Measurements from ENCODE around the gene LAMA1. TPM values are rescaled to one million over a fixed set of nuclear protein-coding genes. Genes with fewer than 3 reads are reported as not detected.

Gene LAMA1
- total RNA-seq, 2 experiments from 2014 or later: not detected

DNA sequence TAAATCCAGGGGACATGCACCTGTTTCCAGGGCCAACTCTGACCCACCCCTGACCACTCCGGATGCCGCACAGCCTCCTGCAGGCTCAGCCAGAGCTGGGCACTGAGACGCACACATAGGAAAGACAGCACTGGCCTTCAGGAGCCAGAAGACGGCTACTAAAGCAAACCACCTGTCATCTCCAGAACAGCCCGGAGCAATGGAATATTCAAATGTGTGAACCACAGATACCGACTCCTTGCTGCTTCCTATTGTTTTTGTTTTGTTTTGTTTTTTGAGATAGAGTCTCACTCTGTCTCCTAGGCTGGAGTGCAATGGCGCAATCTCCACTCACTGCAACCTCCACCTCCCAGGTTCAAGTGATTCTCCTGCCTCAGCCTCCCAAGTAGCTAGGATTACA, 94.0 kb downstream of the LAMA1 start:
- intact Hi-C loops (cut with micrococcal nuclease): loop anchor here (5.0 kb wide), 1 partner anchor 101 kb away; no protein-coding TSS in a partner anchor
- H3K36me3 Mint-ChIP-seq (ENCODE audit: low read depth): no peaks in the 10 kb centered on the region
- no peak overlapping the region for H3K4me3 Mint-ChIP-seq
- no peaks in the 10 kb centered on the region for H3K4me1 Mint-ChIP-seq (ENCODE audit: low read depth)
- CTCF ChIA-PET: no interaction called here
- no peaks in the 10 kb centered on the region for H3K9me3 Mint-ChIP-seq
- DNase-seq: no peak
- H3K27ac Mint-ChIP-seq: no peak overlapping the region
- peaks cover 4% of the 10 kb centered on the region for H3K27me3 Mint-ChIP-seq (ENCODE audit: low read depth)

DNA sequence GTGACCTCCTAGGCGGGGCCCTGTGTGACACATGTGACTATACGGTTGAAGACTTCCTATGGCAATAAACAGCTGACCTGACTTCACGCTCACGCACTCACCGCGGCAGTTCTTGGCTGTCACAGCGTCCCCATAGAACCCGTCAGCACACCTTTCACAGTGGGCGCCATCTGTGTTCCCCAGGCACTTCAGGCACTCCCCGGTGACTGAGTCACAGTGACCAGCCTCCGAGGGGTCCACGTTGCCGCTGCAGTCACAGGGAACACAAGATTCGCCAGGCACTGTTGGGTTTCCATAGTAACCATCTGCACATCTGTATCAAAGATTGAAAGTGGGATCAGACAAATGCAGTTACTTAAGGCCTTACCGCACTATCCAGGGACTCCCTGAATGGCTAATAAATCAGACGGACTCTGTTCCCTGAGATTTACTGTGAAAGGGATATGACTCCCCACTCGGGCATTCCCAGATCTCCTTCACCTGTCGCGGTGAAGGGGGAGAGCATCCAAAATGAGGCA, 94.5 kb downstream of the LAMA1 start:
- H3K27ac Mint-ChIP-seq: no peak overlapping the region
- no peak for DNase-seq
- H3K4me3 Mint-ChIP-seq: no peak overlapping the region
- peaks cover 4% of the 10 kb centered on the region for H3K27me3 Mint-ChIP-seq (ENCODE audit: low read depth)
- H3K9me3 Mint-ChIP-seq: no peaks in the 10 kb centered on the region
- H3K36me3 Mint-ChIP-seq (ENCODE audit: low read depth): no peaks in the 10 kb centered on the region
- intact Hi-C loops (cut with micrococcal nuclease): loop anchor here (5.0 kb wide), 1 partner anchor 101 kb away; no protein-coding TSS in a partner anchor
- no peaks in the 10 kb centered on the region for H3K4me1 Mint-ChIP-seq (ENCODE audit: low read depth)
- CTCF ChIA-PET: no interaction called here

DNA sequence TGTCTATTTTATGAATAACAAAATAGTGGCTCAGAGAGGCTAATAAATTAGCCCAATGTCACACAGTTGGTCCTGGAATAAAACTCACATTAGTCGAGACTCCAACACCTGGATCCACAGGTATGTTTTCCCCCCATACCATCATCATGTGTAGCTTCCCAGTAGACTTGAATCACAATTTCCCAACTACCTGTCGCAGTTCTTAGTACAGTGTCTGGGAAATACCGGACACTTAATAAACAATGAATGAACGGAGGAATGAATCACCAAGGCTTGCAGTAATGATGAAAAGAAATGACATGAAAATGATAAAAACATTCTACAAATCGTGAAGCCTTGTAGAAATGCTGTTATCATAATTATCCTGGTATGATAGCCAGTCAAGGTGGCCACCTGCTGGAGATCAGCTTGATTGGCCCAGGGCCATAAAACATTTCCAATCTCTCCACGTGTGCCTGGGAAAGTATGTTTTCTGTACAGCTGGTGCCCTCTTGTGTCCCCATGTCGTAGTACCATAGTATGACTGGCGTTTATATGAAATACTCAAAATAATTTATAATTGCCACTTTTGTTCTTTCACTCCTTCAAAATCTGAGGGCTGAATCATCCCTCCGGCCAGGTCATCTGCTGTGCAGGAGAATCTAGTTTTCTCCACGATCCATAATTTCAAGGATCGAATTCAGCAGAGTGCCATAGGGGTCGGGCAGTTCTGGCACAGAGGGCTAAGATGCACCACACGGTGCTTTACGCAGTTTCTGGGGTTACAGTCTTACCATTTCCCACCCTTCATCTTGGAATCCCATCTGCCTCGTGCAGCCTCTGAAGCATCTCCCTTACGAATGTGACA, 95.4 kb downstream of the LAMA1 start:
- no peak overlapping the region for H3K4me3 Mint-ChIP-seq
- H3K27ac Mint-ChIP-seq: no peak overlapping the region
- CTCF ChIA-PET: interaction anchor here (0.6 kb wide), 1 partner anchor 31 kb away, joined by 5 read pairs; no protein-coding TSS in a partner anchor
- H3K36me3 Mint-ChIP-seq (ENCODE audit: low read depth): no peaks in the 10 kb centered on the region
- H3K27me3 Mint-ChIP-seq (ENCODE audit: low read depth): peaks cover 4% of the 10 kb centered on the region
- DNase-seq: peak; percentile 18
- no peaks in the 10 kb centered on the region for H3K4me1 Mint-ChIP-seq (ENCODE audit: low read depth)
- H3K9me3 Mint-ChIP-seq: no peaks in the 10 kb centered on the region
- intact Hi-C loops (cut with micrococcal nuclease): loop anchor here (5.0 kb wide), 1 partner anchor 100 kb away; no protein-coding TSS in a partner anchor

DNA sequence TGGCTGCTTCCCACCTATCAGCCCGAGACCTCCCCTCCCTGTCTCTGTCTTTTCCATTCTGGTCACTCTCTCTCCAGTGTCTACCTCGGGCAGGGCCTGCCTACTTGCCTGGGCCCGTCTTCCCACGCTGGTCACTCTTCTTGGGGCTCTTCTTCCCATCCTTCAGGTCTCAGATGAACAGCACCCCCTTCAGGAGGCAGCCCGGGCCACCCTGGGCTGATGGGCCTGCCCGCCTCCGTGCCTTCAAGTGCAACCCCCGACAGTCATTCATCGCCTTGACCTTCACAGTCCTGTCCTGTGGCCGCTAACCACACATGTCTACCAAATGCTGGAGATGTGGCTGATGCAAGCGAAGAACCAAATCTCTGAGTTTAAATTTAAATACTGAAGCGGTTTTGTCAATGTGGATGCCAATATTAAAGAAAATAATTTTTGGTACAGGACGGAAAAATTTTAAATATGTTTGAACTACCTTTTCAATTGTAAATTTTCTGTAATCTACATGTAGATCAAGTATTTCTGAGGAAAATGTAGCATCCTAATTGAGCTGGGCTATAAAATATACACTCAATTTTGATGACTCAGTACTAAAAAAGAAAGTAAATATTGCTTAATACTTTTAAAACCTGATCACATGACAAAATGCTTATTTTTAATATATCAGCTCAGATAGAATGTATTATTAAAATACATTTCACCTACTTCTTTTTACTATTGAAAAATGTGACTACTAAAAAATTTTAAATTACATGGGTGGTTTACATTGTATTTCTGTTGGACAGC, 96.4 kb downstream of the LAMA1 start:
- H3K27me3 Mint-ChIP-seq (ENCODE audit: low read depth): peaks cover 4% of the 10 kb centered on the region
- intact Hi-C loops (cut with micrococcal nuclease): loop anchor here (5.0 kb wide), 1 partner anchor 99 kb away; no protein-coding TSS in a partner anchor
- no peaks in the 10 kb centered on the region for H3K4me1 Mint-ChIP-seq (ENCODE audit: low read depth)
- no peak for DNase-seq
- no peak overlapping the region for H3K4me3 Mint-ChIP-seq
- H3K27ac Mint-ChIP-seq: no peak overlapping the region
- no peaks in the 10 kb centered on the region for H3K36me3 Mint-ChIP-seq (ENCODE audit: low read depth)
- peaks cover 3% of the 10 kb centered on the region for H3K9me3 Mint-ChIP-seq
- CTCF ChIA-PET: interaction anchor here (0.6 kb wide), 1 partner anchor 32 kb away, joined by 5 read pairs; no protein-coding TSS in a partner anchor

DNA sequence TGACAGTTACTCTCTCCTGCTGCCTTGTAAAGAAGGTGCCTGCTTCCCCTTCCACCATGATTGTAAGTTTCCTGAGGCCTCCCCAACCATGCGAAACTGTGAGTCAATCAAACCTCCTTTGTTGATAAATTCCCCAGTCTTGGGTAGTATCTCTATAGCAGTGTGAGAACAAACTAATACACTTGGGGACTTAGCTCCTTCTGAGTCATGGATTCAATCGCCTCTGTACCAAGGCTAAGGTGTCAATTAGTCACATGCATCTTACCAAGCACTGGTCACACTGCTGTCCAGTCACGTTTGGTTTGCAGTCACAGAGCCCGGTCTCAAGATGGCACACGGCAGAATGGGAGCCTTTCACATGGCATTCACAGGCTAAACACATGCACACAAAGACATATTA, 100.6 kb downstream of the LAMA1 start:
- intact Hi-C loops (cut with micrococcal nuclease): no loop called here
- H3K4me3 Mint-ChIP-seq: no peak overlapping the region
- no peak overlapping the region for H3K27ac Mint-ChIP-seq
- peaks cover 3% of the 10 kb centered on the region for H3K9me3 Mint-ChIP-seq
- no peak for DNase-seq
- no peaks in the 10 kb centered on the region for H3K36me3 Mint-ChIP-seq (ENCODE audit: low read depth)
- no peaks in the 10 kb centered on the region for H3K4me1 Mint-ChIP-seq (ENCODE audit: low read depth)
- peaks cover 2% of the 10 kb centered on the region for H3K27me3 Mint-ChIP-seq (ENCODE audit: low read depth)
- CTCF ChIA-PET: no interaction called here

DNA sequence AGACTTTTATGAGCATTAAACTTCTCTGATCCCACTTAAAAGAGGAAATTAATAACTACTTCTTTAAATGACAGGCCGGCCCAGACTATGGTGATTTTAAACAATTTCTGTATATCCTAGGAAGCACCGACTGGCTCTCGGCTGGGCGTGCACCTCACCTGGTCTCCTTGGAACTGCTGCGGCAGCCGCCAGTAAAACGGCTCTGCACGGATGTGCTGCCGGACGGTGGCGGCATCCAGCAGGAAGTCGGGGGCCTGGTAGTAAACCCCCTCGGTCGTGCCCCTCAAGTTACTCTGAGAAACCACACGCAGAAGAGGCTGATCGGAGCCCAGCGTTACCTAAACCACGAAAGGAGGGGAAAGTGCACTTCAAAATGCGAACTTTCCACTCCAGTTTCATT, 106.5 kb downstream of the LAMA1 start:
- CTCF ChIA-PET: no interaction called here
- Mint-ChIP-seq H3K4me1 (ENCODE audit: low read depth) (no peaks in the 10 kb centered on the region), H3K4me3 (no peak overlapping the region), H3K27ac (no peak overlapping the region), H3K36me3 (ENCODE audit: low read depth) (no peaks in the 10 kb centered on the region), H3K9me3 (no peaks in the 10 kb centered on the region), H3K27me3 (ENCODE audit: low read depth) (peaks cover 4% of the 10 kb centered on the region)
- DNase-seq: no peak
- intact Hi-C loops (cut with micrococcal nuclease): no loop called here

DNA sequence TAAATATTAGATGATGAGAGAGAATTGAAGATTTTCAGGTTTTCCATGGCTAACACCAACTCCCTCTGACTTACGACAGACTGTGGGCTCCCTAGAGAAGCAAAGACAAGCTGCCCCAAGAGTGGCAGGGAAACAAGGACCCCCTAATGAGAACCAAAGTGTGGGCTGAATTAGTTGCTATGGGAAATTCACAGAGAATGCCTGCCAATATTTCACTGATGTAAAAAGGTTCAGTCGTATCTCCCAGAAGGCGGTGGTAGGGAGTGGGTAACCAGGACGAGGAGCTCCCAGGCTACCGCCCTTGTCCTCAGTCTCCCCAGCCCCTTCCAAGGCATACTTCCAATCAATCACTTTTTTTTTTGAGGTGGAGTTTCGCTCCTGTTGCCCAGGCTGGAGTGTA, 113.6 kb downstream of the LAMA1 start:
- H3K9me3 Mint-ChIP-seq: no peaks in the 10 kb centered on the region
- H3K4me1 Mint-ChIP-seq (ENCODE audit: low read depth): no peaks in the 10 kb centered on the region
- H3K27ac Mint-ChIP-seq: no peak overlapping the region
- peaks cover 4% of the 10 kb centered on the region for H3K27me3 Mint-ChIP-seq (ENCODE audit: low read depth)
- H3K36me3 Mint-ChIP-seq (ENCODE audit: low read depth): no peaks in the 10 kb centered on the region
- CTCF ChIA-PET: no interaction called here
- no peak for DNase-seq
- intact Hi-C loops (cut with micrococcal nuclease): no loop called here
- H3K4me3 Mint-ChIP-seq: no peak overlapping the region

DNA sequence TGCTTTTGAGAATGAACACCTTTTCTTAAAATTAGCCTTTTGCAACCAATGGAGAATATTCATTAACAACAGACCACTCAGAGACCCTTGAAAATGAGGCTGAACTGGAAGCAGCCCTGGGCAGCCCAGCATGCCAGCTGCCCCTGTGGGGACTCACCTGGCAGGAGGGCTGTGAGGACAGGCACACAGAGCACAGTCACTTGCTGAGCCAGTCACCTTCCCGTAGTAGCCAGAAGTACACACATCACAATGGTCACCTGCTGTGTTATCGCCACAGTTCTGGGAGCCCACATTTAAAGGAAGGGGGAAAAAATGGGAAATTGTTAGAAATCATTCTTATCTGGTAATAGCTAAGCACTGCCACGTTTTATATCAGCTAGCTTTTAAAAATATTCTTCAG, 115.5 kb downstream of the LAMA1 start:
- no peaks in the 10 kb centered on the region for H3K4me1 Mint-ChIP-seq (ENCODE audit: low read depth)
- intact Hi-C loops (cut with micrococcal nuclease): no loop called here
- no peaks in the 10 kb centered on the region for H3K9me3 Mint-ChIP-seq
- H3K4me3 Mint-ChIP-seq: no peak overlapping the region
- H3K36me3 Mint-ChIP-seq (ENCODE audit: low read depth): no peaks in the 10 kb centered on the region
- peaks cover 4% of the 10 kb centered on the region for H3K27me3 Mint-ChIP-seq (ENCODE audit: low read depth)
- no peak overlapping the region for H3K27ac Mint-ChIP-seq
- DNase-seq: no peak
- CTCF ChIA-PET: no interaction called here

DNA sequence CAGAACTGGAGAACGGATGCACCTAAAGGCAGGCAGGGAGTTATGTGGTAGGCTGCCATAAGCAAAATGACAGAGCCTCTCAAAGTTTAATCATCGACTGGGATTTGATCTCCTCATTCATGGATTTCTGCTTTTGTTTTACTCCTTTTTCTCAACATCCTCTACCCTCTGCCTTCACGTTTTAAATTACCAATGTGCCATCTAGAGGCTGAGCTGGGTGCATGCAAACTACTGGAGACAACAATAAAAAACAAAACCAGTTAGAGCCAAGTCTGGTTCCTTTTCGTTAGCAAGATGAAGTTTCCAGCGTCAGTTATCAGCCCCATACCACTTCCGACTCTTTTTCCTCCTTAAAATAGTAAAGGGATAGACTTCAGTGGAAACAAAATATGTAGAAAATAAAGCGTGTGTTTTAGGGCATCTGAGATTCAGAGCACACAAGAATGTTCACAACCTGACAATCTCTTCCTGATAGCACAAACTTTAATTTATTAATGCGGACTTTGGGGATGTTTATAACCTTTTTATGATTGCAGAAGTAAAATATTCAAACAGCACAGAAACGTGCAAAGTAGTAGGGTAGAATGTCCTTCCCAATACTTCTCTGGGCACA, 117.0 kb downstream of the LAMA1 start:
- CTCF ChIA-PET: interaction anchor here (0.6 kb wide), 1 partner anchor 281 kb away, joined by 6 read pairs; no protein-coding TSS in a partner anchor
- DNase-seq: no peak
- Mint-ChIP-seq H3K27ac (no peak overlapping the region), H3K9me3 (no peaks in the 10 kb centered on the region), H3K4me3 (no peak overlapping the region), H3K27me3 (ENCODE audit: low read depth) (peaks cover 4% of the 10 kb centered on the region), H3K36me3 (ENCODE audit: low read depth) (no peaks in the 10 kb centered on the region), H3K4me1 (ENCODE audit: low read depth) (no peaks in the 10 kb centered on the region)
- intact Hi-C loops (cut with micrococcal nuclease): no loop called here

DNA sequence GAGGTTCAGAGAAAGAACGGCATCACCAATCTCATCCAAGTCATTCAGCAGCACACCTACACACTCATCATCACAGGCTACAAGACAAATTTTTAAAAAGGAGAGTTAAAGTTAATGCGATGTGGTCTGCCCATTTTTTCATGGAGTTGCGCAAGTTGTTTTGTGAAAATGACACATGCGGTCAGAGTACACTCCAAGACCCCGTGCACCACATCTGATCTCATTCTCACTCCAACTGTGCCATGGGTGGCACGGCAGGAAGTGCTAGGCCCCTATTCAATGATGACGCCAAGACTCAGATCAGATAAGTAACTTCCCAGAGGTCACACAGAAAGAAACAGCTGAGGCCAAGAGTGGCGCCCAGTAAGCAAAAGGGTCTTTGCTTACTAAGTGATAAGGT, 119.8 kb downstream of the LAMA1 start:
- Mint-ChIP-seq H3K4me3 (no peak overlapping the region), H3K27me3 (ENCODE audit: low read depth) (peaks cover 4% of the 10 kb centered on the region), H3K27ac (no peak overlapping the region), H3K9me3 (no peaks in the 10 kb centered on the region), H3K4me1 (ENCODE audit: low read depth) (no peaks in the 10 kb centered on the region), H3K36me3 (ENCODE audit: low read depth) (no peaks in the 10 kb centered on the region)
- intact Hi-C loops (cut with micrococcal nuclease): no loop called here
- CTCF ChIA-PET: no interaction called here
- no peak for DNase-seq

DNA sequence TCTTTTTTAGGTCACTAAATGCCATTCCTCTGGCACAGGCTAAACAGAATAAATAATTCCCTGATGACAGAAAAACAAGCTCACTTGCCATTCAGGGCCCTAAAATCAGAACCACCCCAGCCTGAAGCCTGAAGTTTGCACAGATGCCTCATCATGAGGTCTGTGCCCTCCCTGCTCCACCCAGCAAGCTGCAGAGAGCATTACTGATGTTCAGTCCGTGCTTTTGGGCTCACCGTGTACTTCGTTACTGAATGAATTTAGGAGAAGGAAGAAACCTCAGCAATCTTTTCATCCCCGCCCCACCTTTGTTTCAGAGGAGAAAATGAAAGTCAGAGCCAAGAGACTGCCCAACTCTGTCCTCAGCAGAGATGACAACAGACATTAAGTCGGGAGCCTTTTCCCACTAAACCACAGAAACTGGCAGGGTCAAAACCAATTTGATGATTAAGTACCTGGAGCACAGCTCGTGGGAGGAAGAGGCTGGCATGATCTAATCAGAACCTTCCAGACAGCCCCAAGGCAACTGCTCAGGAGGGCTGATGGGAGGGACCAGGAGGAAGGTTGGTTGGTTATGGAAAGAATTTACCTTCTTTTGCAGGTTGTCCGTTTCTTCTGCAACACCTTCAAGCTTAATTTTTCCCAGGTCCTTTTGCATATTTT, 122.7 kb downstream of the LAMA1 start:
- no peak for DNase-seq
- Mint-ChIP-seq H3K4me3 (no peak overlapping the region), H3K36me3 (ENCODE audit: low read depth) (no peaks in the 10 kb centered on the region), H3K27ac (no peak overlapping the region), H3K4me1 (ENCODE audit: low read depth) (no peaks in the 10 kb centered on the region), H3K9me3 (no peaks in the 10 kb centered on the region), H3K27me3 (ENCODE audit: low read depth) (peaks cover 6% of the 10 kb centered on the region)
- intact Hi-C loops (cut with micrococcal nuclease): no loop called here
- CTCF ChIA-PET: no interaction called here
